ENCODE results near the gene ASTN1. TPM values are rescaled to one million over a fixed set of nuclear protein-coding genes. Genes with fewer than 3 reads are reported as not detected.

Gene ASTN1
- total RNA-seq, 1 donor, result not detected

GRCh38 chr1:176989023-176989422 is 175.5 kb downstream of the ASTN1 start:
- no peak for TF ChIP-seq CTCF (IDR thresholded peaks at IDR 0.05; ENCODE audit: extremely low read depth, low read depth, low read length)
- H3K4me3 ChIP-seq (ENCODE audit: insufficient read depth, low read length), result no peak overlapping the region
- H3K9me3 ChIP-seq (ENCODE audit: low read depth, low read length), result no peaks in the 10 kb centered on the region
- H3K36me3 ChIP-seq (ENCODE audit: insufficient read depth, low read length), result no peaks in the 10 kb centered on the region
- H3K27me3 ChIP-seq (ENCODE audit: insufficient read depth, low read length), result no peaks in the 10 kb centered on the region
- no peak overlapping the region for H3K4me2 ChIP-seq (ENCODE audit: insufficient read depth, low read length)
- DNase-seq (ENCODE audit: insufficient read length, low spot score, missing footprints), result no peak
- no peaks in the 10 kb centered on the region for H4K20me1 ChIP-seq (ENCODE audit: insufficient read depth, low read length)
- H3K4me1 ChIP-seq (ENCODE audit: insufficient read depth, low read length), result no peaks in the 10 kb centered on the region
- H3K27ac ChIP-seq (ENCODE audit: low read depth, low read length), result no peak overlapping the region
- no peaks in the 10 kb centered on the region for H3K79me2 ChIP-seq (ENCODE audit: insufficient read depth, low read length)
- no peak overlapping the region for H2AFZ ChIP-seq (ENCODE audit: low read length)

- TF ChIP-seq CTCF (IDR thresholded peaks at IDR 0.05; ENCODE audit: extremely low read depth, low read depth, low read length), result no peak
Measured at GRCh38 chr1:176987016-176987415, 177.5 kb downstream of the ASTN1 start.

DNA sequence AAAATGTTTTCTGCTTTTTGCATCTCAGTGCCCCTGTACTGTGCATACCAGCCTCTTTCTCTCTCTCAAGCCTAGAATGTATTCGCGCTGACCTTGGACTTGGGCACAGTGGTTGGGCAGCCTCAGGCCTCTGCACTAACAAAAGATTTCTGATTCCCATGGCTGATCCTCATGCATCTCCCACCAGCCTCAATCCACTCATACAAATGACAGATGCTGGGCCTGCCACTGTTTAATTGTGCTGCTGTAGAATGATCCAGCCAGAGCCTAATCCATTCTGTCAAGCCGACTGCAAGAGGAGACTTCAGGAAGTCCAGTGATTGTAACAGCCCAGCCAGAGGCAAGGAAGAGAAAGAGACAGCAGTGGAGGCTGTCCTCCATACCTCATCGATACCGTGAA is 180.8 kb downstream of the ASTN1 start:
- H2AFZ ChIP-seq (ENCODE audit: low read length), result no peak overlapping the region
- no peak overlapping the region for H3K4me3 ChIP-seq (ENCODE audit: insufficient read depth, low read length)
- H3K9me3 ChIP-seq (ENCODE audit: low read depth, low read length), result no peaks in the 10 kb centered on the region
- no peaks in the 10 kb centered on the region for H3K79me2 ChIP-seq (ENCODE audit: insufficient read depth, low read length)
- H3K36me3 ChIP-seq (ENCODE audit: insufficient read depth, low read length), result no peaks in the 10 kb centered on the region
- TF ChIP-seq CTCF (IDR thresholded peaks at IDR 0.05; ENCODE audit: extremely low read depth, low read depth, low read length), result no peak
- H3K27ac ChIP-seq (ENCODE audit: low read depth, low read length), result no peak overlapping the region
- no peaks in the 10 kb centered on the region for H3K4me1 ChIP-seq (ENCODE audit: insufficient read depth, low read length)
- no peak overlapping the region for H3K4me2 ChIP-seq (ENCODE audit: insufficient read depth, low read length)
- no peak for DNase-seq (ENCODE audit: insufficient read length, low spot score, missing footprints)
- no peaks in the 10 kb centered on the region for H4K20me1 ChIP-seq (ENCODE audit: insufficient read depth, low read length)
- H3K27me3 ChIP-seq (ENCODE audit: insufficient read depth, low read length), result no peaks in the 10 kb centered on the region

More at GRCh38 chr1:176987016-176987415, 177.5 kb downstream of the ASTN1 start:
- Histone ChIP-seq H3K4me1 (ENCODE audit: insufficient read depth, low read length) (no peaks in the 10 kb centered on the region), H3K79me2 (ENCODE audit: insufficient read depth, low read length) (no peaks in the 10 kb centered on the region), H3K9me3 (ENCODE audit: low read depth, low read length) (no peaks in the 10 kb centered on the region), H3K27ac (ENCODE audit: low read depth, low read length) (no peak overlapping the region), H3K4me2 (ENCODE audit: insufficient read depth, low read length) (no peak overlapping the region), H3K4me3 (ENCODE audit: insufficient read depth, low read length) (no peak overlapping the region), H3K36me3 (ENCODE audit: insufficient read depth, low read length) (no peaks in the 10 kb centered on the region), H2AFZ (ENCODE audit: low read length) (no peak overlapping the region), H4K20me1 (ENCODE audit: insufficient read depth, low read length) (no peaks in the 10 kb centered on the region), H3K27me3 (ENCODE audit: insufficient read depth, low read length) (no peaks in the 10 kb centered on the region)
- DNase-seq (ENCODE audit: insufficient read length, low spot score, missing footprints), result no peak

DNA sequence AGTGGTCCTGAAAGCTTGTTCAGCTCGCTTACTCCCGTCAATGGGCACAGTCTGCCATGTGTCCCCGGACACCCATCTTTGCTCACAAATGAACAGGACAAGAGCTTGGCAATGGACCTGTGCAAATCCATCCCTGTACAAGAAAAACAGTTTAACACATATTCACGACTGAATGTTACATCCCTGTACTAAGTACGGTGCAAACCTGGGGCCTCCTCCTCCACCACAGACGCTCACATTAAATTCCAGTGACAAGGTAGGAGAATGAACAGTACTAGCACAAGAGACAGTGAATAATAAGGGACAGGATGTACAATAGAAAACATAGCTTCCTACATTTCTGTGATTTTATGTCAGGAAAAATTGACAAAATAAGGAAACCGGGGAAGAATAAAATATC is 187.7 kb downstream of the ASTN1 start:
- no peaks in the 10 kb centered on the region for H3K4me1 ChIP-seq (ENCODE audit: insufficient read depth, low read length)

More for the DNA sequence above, 187.7 kb downstream of the ASTN1 start:
- Histone ChIP-seq H3K4me2 (ENCODE audit: insufficient read depth, low read length) (no peak overlapping the region), H4K20me1 (ENCODE audit: insufficient read depth, low read length) (no peaks in the 10 kb centered on the region), H3K4me3 (ENCODE audit: insufficient read depth, low read length) (no peak overlapping the region), H3K27ac (ENCODE audit: low read depth, low read length) (no peak overlapping the region), H2AFZ (ENCODE audit: low read length) (no peak overlapping the region), H3K79me2 (ENCODE audit: insufficient read depth, low read length) (no peaks in the 10 kb centered on the region), H3K9me3 (ENCODE audit: low read depth, low read length) (no peaks in the 10 kb centered on the region), H3K27me3 (ENCODE audit: insufficient read depth, low read length) (no peaks in the 10 kb centered on the region), H3K36me3 (ENCODE audit: insufficient read depth, low read length) (no peaks in the 10 kb centered on the region)
- DNase-seq (ENCODE audit: insufficient read length, low spot score, missing footprints), result no peak
- no peak for TF ChIP-seq CTCF (IDR thresholded peaks at IDR 0.05; ENCODE audit: extremely low read depth, low read depth, low read length)

Data from osteoblast (primary cell).